Choroid plexus epithelial cell (primary cell): ENCODE results near the gene ANO1.

Source experiments
- DNase-seq: peaks from one replicate; pipeline ENCODE4 v3.0.0-alpha.2; 2010; ENCODE audit warnings: low read depth
- H3K4me3 ChIP-seq: 2 replicates; pipeline ENCODE4 v1.5.1; 2011; ENCODE audit warnings: low read depth, mild to moderate bottlenecking, control low read depth, low read length, moderate library complexity
- TF ChIP-seq, protein P1 (sequence below): conservative IDR thresholded peaks from 2 replicates; pipeline ENCODE4 v1.5.1; 2011; ENCODE audit warnings: low read depth, mild to moderate bottlenecking, control low read depth, inconsistent platforms, low read length, moderate library complexity

Gene ANO1

DNA sequence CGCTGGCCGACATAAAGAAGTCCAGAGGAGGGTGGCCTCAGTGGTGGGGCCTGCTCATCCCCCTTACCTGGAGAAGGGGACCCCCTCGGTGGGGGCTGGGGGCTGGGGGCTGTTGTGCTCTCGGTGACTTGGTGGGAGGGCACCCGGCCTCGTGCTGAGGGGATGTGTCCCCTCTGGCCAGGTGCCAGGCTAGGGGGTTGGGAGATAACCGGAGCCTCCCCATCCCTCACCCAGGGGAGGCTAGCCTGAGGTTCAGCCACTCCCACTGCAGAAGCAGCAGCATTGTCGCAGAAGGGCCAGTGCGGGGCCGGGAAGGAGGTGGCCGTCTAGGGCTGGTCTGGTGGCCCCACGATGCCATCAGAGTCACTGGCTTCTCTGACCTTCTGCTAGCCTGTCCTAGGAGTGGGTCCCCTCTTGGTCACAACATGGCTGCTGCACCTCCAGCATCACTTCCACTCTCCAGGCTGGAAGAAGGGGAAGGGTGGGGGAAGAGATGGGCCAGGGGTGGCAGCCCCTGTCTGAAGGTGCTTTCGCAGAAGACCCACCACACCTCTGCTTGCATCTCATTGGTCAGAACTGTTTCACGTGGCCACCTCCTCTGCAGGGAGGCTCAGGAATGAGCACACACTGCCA is 80.8 kb downstream of the ANO1 start:
- TF ChIP-seq, protein P1, sequence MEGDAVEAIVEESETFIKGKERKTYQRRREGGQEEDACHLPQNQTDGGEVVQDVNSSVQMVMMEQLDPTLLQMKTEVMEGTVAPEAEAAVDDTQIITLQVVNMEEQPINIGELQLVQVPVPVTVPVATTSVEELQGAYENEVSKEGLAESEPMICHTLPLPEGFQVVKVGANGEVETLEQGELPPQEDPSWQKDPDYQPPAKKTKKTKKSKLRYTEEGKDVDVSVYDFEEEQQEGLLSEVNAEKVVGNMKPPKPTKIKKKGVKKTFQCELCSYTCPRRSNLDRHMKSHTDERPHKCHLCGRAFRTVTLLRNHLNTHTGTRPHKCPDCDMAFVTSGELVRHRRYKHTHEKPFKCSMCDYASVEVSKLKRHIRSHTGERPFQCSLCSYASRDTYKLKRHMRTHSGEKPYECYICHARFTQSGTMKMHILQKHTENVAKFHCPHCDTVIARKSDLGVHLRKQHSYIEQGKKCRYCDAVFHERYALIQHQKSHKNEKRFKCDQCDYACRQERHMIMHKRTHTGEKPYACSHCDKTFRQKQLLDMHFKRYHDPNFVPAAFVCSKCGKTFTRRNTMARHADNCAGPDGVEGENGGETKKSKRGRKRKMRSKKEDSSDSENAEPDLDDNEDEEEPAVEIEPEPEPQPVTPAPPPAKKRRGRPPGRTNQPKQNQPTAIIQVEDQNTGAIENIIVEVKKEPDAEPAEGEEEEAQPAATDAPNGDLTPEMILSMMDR: no peak
- DNase-seq: no peak
- no peak overlapping the region for H3K4me3 ChIP-seq

DNA sequence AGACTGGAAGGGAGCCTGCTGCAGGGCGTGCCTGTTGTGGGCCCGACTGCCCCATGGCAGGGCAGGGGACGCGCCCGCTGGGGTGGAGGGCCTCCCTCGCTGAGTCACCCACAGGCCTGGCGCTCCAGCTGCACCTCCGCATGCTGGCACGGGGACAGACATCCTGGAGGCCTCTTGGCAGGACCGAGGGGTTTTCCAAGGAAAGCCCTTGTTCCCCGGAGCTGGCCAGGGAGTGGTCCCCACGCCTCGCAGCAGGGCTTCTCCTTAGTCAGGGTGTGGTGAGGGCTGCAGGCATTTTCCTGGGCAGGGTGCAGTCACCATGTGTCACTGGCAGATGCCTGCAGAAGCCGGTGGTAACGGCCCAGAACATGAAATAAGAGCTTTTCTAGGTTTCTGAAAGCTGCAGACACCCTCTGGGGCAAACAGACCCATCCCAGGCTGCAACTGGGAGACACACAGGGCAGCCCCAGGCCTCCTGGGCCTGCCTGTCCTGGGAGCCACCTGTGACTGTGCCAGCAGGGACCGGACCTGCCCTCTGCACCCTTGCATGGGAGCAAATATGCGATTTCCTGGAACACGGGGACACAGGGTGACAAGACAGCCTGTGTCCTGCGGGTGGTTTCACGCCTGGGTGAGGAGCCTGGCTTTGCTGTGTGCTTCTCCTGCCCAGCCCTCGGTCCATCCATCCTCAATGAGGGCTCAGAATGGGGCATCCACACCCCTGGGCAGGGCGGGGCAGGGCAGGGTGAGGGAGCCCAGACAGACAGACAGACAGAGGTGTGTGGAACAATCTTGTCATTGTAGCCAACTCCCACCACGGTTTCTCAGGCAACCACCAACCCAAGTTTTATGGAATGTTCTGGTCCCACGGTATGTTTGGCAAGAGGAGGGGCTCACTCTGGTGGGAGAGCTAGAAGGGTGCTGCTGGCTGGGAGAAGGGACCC is 81.8 kb downstream of the ANO1 start:
- H3K4me3 ChIP-seq: no peak overlapping the region
- DNase-seq: no peak
- TF ChIP-seq, protein P1: no peak

DNA sequence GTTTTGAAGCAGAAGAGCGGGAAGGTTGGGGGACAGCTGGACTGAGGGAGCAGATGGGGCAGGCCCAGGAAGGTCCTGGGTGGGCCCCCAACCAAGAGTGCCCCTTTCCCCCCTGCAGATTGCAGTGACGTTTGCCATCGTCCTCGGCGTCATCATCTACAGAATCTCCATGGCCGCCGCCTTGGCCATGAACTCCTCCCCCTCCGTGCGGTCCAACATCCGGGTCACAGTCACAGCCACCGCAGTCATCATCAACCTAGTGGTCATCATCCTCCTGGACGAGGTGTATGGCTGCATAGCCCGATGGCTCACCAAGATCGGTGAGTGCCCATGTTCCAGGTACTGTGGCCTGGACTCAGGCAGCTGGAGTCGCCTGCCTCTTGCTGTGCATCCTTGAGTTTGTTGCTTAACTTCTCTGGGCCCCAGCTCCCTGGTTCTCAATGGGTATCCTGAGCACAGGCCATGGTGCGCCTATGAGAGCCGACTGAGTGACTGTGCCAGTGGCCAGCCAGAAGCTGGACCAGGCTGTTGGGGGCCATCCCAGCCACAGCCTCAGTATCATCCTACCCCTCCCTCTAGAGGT is 83.0 kb downstream of the ANO1 start:
- TF ChIP-seq, protein P1: no peak
- DNase-seq: no peak
- H3K4me3 ChIP-seq: no peak overlapping the region

DNA sequence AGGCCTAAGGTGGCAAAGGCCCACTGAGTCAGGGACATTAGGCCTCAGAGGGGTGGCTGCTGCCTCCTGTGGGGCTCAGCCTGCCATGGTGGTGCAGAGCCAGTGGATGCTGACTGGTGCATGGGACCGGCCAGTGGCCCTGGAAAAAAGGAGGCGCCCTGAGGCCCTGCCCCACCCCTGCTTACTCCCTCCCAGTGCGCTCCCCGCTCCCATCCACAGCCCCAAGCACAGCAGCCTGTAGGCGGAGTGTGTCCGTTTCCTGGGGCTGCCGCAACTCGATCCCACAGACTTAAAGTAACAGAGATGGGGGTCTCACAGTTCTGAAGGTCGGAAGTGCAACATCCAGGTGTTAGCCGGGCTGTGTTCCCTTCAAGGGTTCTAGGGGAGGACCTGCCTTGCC is 86.6 kb downstream of the ANO1 start:
- TF ChIP-seq, protein P1: no peak
- H3K4me3 ChIP-seq: no peak overlapping the region
- no peak for DNase-seq

DNA sequence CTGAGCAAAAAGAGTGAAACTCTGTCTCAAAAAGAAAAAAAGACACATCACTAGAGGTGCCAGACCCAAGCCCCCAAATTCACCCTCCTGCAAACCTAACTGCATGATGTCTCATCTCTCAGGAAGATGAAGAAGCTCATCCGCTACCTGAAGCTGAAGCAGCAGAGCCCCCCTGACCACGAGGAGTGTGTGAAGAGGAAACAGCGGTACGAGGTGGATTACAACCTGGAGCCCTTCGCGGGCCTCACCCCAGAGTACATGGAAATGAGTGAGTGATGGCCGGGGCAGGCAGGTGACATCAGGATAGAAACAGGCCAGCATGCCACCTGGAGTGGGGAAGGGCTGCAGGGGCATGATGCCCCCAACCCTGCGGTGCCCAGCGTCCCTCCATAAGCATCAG is 89.0 kb downstream of the ANO1 start:
- no peak for DNase-seq
- TF ChIP-seq, protein P1: no peak
- H3K4me3 ChIP-seq: no peak overlapping the region

DNA sequence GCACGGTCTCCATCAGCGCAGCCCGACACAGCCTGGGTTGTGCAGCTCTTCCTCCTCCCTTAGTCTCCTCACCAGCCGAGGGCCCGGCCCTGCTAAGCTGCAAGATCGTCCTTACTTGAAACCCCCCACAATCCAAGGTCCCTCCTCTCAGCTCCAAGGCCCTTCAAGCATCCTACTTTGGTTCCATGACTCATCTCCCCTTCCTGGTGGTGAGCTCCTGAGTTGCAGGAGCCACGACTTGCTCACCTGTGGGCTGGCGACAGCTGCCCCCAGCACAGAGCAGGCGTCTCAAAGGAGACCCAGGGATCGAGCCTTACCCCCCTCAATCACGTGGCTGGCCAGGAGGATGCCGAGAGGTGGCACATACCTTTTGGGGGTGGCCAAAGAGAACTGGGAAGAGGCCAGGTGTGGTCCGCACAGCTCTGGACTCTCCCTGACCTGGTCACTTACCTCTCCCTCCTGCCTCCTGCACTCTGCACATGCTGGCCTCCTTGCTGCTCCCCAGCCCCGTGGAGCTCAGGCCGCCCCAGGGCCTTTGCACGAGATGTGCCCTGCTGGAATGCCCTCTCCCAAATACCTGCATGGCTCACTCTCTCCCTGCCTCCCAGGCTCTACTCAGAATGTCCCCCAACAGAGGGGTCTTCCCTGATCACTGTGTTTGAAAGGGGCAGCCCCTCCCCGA is 89.7 kb downstream of the ANO1 start:
- TF ChIP-seq, protein P1: no peak
- DNase-seq: no peak
- H3K4me3 ChIP-seq: no peak overlapping the region
